Cardiac septum (tissue), 1 donor: ENCODE measurements around the gene RNU6-7. TPM values are rescaled to one million over a fixed set of nuclear protein-coding genes. Genes with fewer than 3 reads are reported as not detected.

Experiments
- DNase-seq: peaks from one replicate; pipeline ENCODE4 v3.0.0-alpha.2; 2020; ENCODE audit warnings: low spot score
- intact Hi-C: fragments of 100-400 bp; cut with DNase I; formaldehyde crosslinking; loops from one replicate; pipeline ENCODE4 v1.14.0; 2022
- total RNA-seq: library from RNA; stranded (reverse); fragmentation: NEBNext Ultra II Directional; extraction: Animal tissue kit (Norgen Biotek cat#: 25700); gene quantifications from one replicate; pipeline ENCODE4 v1.2.1, GENCODE V29; 2021
- donor health status: DM: no; HTN: no; CAD: no.

Gene RNU6-7
- total RNA-seq, 1 donor from 2014 or later: not detected

- no peak for DNase-seq
- intact Hi-C loops: loop anchor here (5.0 kb wide), 2 partner anchors 47 to 308 kb away; partner anchors contain the start of genes RNU6-7 and RNU6-8
These were observed 47.9 kb downstream of the RNU6-7 start for GRCh38 chr14:32249780-32250179.

- intact Hi-C loops: loop anchor here (5.0 kb wide), 2 partner anchors 48 to 307 kb away; partner anchors contain the start of genes RNU6-7 and RNU6-8
- no peak for DNase-seq
These were observed 48.8 kb downstream of the RNU6-7 start for GRCh38 chr14:32250681-32251080.

GRCh38 chr14:32251530-32251929 is 49.7 kb downstream of the RNU6-7 start:
- intact Hi-C loops: loop anchor here (5.0 kb wide), 2 partner anchors 49 to 306 kb away; partner anchors contain the start of genes RNU6-7 and RNU6-8
- no peak for DNase-seq

Other genes with a start within 250 kb of the RNU6-7 start
- gene ARHGAP5, start 124.7 kb upstream of the RNU6-7 start, total RNA-seq: 253 TPM
- not detected for gene RNU6-8, start 1.2 kb downstream of the RNU6-7 start, total RNA-seq
- gene AKAP6, start 127.3 kb downstream of the RNU6-7 start, total RNA-seq: 249 TPM